H54 (cell line): ENCODE measurements around the gene ANKS6.

Source experiments
- DNase-seq: peaks from one replicate; pipeline ENCODE4 v3.0.0; 2011; ENCODE audit warnings: low spot score, mixed read lengths; ENCODE audit not compliant: insufficient read length
- FAIRE-seq: peaks from 3 replicates; lab custom pipeline; 2011; peaks lifted over from hg19 to GRCh38; lab: Jason Lieb, UNC
- POLR2A ChIP-seq: IDR thresholded peaks from 2 replicates; pipeline ENCODE4 v1.6.1; 2011; ENCODE audit warnings: low read depth, mild to moderate bottlenecking, low read length

ANKS6 gene

DNA sequence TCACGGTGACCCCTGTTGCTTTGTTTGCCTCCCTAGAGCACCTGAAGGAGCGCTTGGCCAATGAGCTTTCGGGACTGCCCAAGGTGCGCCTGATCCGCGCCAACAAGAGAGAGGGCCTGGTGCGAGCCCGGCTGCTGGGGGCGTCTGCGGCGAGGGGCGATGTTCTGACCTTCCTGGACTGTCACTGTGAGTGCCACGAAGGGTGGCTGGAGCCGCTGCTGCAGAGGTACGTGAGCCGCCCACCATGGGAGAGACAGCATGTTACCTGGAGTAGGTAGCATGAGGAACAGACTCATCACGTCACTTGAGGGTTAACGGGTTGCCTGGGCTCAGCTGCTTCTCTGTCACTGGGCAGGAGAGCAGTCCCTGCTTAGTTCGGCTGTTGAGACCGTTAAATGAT is 30.4 kb upstream of the ANKS6 start:
- no peak for DNase-seq
- no peak for FAIRE-seq
- no peak for TF ChIP-seq POLR2A

DNA sequence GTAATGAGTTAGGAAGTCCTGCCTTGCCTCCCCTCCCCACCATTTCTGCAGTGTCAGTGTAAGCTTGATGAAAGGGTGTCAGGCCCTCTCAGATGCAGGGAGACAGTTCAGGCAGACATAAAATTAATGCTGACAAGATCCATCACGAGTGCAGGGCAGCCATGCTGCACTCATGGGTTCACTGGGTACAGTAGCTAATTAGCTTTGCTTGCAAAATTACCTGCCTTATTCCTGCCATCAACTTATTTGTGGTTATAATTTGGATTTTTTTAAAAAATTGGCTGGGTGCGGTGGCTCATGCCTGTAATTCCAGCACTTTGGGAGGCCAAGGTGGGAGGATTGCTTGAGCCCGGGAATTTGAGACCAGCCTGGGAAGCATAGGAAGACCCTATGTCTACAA is 29.1 kb upstream of the ANKS6 start:
- DNase-seq (no peak), FAIRE-seq (no peak)
- no peak for TF ChIP-seq POLR2A

DNA sequence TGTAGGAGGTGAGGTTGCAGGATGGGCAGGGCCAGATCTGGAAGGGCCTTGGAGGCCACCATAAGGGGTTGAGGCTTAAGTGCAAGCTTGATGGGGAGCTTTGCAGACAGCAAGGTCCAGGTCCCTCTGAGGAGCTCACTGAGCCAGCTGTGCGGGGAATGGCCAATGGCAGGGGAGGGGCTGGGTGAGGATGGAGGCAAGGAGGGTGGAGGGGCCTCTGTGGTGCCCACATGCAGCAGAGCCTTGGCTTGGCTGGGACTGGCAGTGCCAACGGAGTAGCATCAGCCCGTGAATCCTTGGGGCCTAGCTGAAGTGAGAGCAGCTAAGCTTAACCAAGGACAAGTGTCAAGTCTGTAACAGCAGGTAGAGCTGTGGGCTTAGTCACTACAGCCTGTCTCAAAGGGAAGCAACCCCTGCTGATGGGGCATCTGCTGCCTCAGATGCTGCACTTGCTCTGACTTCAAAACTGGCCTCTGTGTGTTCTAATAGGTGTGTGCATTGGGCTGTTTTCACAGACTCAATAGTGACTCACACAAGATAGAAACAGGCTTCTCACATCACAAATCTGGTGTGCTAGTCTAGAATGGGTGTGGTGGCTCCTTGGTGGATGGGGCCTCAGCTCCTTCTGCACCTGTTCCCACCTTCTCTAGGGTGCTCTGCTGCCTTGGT is 27.4 kb upstream of the ANKS6 start:
- DNase-seq: no peak
- no peak for TF ChIP-seq POLR2A
- no peak for FAIRE-seq

DNA sequence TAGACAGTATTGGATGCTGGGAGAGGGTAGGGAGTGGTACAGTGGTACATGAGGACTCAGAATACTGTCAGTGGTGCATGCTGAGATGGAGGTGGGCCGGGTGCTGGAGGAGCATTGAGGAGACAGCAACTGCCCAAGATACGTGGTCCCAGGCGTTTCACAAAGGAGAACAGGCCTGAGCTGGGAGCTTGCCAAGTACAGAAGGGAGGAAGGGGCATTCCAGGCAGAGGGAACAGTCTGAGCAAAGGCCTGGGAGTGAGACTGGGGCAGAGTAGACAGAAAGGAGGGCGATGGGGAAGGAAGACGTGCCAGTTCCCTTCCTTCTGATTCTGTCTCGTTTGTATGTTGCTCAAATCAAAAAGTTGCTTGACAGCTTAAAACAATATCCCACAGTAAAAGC is 26.3 kb upstream of the ANKS6 start:
- TF ChIP-seq POLR2A: no peak
- DNase-seq: no peak
- no peak for FAIRE-seq

DNA sequence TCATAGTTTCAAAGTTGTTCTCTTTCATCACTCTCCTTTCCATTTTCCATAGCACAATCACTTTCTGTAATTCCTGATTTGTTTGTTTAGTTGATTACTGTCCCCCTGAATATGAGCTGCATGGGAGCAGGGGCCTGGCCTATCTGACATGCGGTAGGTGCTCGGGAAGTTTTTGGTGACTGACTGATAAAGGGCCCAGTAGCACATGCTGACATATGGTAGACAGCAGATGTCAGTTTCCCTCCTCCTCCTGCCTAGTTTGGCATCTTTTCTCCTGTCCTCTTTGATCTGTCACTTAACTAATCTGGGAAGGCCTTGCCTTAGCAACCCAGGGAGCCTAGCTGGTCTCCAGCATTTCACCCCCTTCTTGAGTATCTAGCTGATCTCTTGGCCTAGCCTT is 25.5 kb upstream of the ANKS6 start:
- FAIRE-seq (no peak), DNase-seq (no peak)
- no peak for TF ChIP-seq POLR2A

DNA sequence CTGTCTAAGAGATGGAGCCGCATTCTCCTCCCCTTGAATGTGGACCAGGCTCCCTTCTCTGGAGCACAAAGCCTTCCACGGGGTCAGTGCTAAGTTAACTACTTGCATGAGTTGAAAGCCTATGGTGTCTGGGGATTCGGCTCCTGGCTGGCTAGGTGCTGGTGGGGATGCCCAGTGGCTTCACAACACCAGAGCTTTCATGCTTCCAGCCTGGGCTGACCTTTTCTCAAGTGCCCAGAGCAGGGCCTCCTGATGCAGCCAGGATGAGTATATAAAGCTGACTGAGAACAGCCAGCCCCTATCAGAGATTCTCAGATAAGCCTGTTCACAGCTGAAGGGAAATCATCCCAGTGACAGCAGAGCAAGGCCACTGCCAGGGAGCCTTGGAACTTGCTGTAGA is 22.9 kb upstream of the ANKS6 start:
- DNase-seq (no peak), FAIRE-seq (no peak)
- TF ChIP-seq POLR2A: no peak

DNA sequence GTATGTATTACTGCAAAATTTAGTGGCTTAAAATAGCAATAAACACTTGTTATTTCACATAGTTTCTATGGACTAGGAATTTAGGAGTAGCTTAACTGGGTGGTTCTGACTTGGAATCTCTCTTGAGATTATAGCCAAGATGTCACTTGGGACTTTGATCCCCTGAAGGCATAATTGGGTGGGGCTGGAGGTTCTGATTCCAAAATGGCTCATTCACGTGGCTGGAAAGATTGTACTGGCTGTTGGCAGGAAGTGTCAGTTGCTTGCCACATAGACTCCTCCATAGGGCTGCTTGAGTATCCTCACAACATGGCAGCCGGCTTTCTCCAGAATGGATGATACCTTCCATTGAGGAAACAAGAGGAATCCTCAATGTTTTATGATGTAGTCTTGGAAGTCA is 22.4 kb upstream of the ANKS6 start:
- FAIRE-seq (no peak), DNase-seq (no peak)
- TF ChIP-seq POLR2A: no peak

DNA sequence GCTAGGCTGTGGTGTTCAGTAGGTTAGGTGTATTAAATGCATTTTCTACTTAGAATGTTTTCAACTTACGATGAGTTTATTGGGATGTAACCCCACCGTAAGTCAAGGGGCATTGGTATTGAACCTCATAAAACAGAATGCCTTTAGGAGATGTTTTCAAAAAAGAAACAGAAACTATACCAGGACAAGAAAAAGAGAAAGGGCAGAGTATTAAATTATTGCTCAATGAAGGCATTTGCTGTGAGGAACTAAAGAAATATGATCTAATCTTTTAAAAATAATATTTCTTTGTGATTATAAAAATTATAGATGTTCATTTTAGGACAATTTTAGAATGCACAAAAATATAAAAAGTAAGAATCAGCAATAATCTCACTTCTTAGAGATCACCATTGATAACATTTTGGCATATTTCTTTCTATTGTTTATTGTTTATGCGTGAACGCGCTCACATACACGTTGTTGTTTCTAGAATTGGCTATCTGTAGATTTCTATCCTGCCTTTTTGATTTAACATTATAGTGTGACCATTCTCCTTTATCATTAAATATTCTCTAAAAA is 19.1 kb upstream of the ANKS6 start:
- FAIRE-seq: no peak
- TF ChIP-seq POLR2A: no peak
- no peak for DNase-seq

DNA sequence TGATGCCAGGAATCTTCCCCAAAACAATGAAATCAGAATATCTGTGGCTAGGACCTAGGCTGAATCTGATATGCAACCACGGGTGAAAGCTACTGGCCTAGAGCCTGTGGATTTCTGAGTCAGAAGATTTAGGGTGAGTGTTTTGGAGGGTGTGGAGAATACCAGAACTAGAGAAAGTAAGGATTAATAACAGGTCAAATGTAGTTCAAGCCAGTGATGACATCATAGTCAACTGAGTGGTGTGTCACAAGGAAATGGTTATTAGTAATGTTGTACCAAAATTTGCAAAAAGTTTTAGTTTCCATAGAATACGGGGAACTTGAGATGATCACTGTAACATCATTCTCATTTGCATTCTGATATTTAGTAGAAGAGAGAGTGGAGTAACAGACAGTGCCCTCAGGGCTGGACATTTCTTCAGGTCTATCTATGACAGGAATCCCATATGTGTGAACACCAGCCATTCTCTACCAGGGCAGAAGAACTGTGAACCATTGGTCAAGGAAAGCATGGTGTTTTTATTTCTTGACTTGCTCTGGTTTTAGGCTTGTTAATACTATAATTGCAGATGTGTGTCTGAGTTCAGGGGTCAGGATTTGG is 14.8 kb upstream of the ANKS6 start:
- TF ChIP-seq POLR2A: no peak
- DNase-seq (peak; percentile 91), FAIRE-seq (peak; percentile 92)

DNA sequence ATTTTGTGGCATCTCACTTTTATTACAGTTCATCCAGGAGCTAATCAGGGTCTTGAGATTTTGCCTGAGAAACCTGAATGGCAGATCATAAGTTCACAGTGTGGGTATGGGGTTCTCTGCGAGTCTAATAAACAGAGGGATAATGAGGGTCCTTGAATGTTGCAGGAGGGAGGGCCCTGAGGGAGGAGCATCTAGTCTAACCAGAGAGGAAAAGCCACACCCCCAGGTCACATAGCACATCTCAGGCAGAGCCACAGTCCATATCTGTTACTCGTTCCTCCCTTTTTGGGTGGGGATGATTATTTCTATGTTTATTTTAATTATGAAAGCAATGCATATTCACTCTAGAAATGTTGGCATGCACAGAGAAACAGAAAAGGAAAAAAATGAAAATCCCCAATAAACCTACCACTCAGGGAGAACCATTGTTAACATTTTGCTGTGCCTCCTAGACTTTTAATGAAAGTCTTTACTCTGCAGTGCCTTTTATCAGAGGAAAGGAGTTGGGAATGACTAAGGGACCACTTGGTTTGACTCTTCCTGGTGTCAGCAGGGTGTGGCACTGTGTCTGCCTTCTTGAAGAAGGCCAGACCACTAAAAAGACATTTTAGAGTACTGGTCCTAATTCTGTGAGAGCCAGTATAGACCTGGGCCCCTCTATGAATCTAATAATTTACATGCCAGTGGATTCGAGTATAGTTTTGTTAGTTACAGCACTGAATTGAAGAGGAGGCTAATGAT is 13.9 kb upstream of the ANKS6 start:
- TF ChIP-seq POLR2A: no peak
- FAIRE-seq (peak; percentile 27), DNase-seq (no peak)

DNA sequence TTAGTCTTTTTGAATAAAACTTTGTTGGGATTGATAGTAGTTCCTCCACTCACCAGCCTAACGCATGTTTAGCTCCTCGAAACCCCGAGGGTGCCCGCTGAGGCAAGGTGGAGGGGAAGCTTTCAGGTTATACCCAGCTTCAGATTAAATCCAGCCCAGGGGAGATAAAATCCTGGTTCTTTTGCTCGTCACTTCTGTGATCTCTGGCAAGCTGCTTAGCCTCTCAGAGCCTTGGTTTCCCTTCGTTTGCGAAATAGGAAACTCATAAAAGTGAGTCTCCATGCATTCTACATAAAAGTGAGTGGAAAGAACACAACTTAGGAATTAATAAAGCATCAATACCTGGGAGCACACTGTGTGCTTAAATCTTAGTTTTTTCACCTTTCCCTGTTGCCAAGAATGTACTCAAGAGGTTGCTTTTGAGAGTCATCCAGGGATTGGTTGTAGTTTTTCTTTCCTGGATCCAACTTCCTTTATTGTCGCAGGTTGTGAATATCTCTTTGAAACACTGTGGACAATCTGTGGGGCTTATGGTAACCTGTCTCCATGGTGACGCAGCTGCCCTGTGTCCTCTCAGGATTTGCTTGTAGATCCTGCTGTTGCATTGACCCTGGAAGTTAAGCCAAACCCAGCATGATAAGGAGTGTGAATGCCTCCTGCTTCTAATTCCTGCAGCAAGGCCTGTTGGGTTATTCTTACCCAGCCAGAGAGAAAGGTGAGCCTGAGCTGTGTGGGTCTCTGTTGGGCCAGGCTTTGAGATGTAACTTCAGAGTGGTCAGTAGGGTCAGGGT is 13.2 kb upstream of the ANKS6 start:
- FAIRE-seq (peak; percentile 23), DNase-seq (no peak)
- no peak for TF ChIP-seq POLR2A

DNA sequence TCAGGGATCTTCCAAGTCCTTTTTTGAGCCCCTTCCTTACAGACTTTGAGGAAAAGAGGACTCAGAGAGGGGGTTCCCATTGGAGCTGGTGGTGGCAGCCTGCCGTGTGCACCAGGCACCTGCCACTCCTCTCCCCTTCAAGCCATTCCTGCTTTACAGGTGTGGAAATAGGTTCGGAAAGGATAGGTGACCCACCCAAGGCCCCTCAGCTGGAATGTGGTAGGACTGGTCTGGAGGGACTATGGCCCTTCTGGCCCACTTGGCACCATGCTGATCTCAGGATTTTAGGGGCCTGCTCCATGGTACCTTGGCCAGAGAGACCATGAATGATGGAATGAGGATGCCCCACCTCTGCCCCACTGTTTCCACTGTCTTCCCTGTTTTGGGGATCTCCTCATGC is 12.5 kb upstream of the ANKS6 start:
- DNase-seq (no peak), FAIRE-seq (no peak)
- TF ChIP-seq POLR2A: no peak

DNA sequence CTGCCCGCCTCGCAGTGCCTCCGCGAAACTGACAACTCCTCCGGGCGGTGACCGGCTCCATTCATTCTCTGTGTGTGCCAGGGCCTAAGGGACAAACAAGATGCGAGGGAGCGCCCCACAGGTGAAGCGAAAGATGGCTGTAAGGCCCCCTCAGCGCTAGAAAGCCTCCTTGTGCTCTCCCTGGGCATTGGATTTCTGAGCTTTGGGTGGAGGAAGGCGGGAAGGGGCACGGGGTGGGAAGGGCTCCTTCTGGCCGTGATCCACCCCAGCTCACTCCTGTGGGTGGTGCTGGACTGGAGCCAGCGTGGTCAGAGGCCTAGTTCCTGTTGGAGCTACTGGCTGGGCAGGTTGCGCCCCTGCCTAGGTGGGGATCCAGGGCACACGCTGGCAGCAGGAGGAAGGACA is 12.1 kb upstream of the ANKS6 start:
- no peak for TF ChIP-seq POLR2A
- no peak for DNase-seq
- no peak for FAIRE-seq

DNA sequence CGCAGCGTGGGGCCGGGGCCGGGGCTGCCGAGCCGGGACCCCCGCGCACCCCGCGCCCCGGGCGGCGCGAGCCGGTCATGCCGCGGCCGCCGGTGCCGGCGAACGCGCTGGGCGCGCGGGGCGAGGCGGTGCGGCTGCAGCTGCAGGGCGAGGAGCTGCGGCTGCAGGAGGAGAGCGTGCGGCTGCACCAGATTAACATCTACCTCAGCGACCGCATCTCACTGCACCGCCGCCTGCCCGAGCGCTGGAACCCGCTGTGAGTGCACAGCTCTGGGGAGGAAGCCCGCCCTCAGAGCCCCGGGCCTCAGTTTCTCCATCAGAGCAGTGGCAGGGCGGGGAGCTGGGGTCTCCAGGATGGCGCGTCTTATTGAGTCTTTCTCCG is 11.4 kb upstream of the ANKS6 start:
- FAIRE-seq (no peak), DNase-seq (no peak)
- TF ChIP-seq POLR2A: no peak
